Smooth muscle cell (in vitro differentiated cells): ENCODE results near the gene ITIH3. TPM values are rescaled to one million over a fixed set of nuclear protein-coding genes. Genes with fewer than 3 reads are reported as not detected.

Experiments used
- DNase-seq: peaks from one replicate; lab custom pipeline; 2025; ENCODE audit not compliant: unreplicated experiment; lab: John Stamatoyannopoulos, UW
- H2AFZ ChIP-seq: fragments of 200-600 bp; sonication (generic); 2 replicates; pipeline ENCODE4 v1.6.0; 2016; ENCODE audit warnings: antibody characterized with exemption, low read depth, mild to moderate bottlenecking
- H3F3A ChIP-seq: fragments of 200-600 bp; sonication (generic); 2 replicates; pipeline ENCODE4 v1.6.0; 2017; ENCODE audit warnings: antibody characterized with exemption, low read depth
- H3K27ac ChIP-seq: fragments of 200-600 bp; sonication (generic); 2 replicates; pipeline ENCODE4 v1.5.1; 2016; ENCODE audit warnings: low read depth, mild to moderate bottlenecking
- H3K27me3 ChIP-seq: fragments of 200-600 bp; sonication (generic); 2 replicates; pipeline ENCODE4 v1.6.1; 2016; ENCODE audit warnings: low read depth, mild to moderate bottlenecking
- H3K36me3 ChIP-seq: fragments of 200-600 bp; sonication (generic); 2 replicates; pipeline ENCODE4 v1.5.1; 2016; ENCODE audit warnings: low read depth
- H3K4me1 ChIP-seq: fragments of 200-600 bp; sonication (generic); 2 replicates; pipeline ENCODE4 v1.5.1; 2016; ENCODE audit warnings: low read depth
- H3K4me2 ChIP-seq: fragments of 200-600 bp; sonication (generic); 2 replicates; pipeline ENCODE4 v1.6.0; 2016; ENCODE audit warnings: mild to moderate bottlenecking
- H3K4me3 ChIP-seq: fragments of 200-600 bp; sonication (generic); 2 replicates; pipeline ENCODE4 v1.5.1; 2016; ENCODE audit warnings: mild to moderate bottlenecking
- H3K79me2 ChIP-seq: fragments of 200-600 bp; sonication (generic); 2 replicates; pipeline ENCODE4 v1.6.0; 2016; ENCODE audit warnings: low read depth, mild to moderate bottlenecking
- H3K9ac ChIP-seq: fragments of 200-600 bp; sonication (generic); 2 replicates; pipeline ENCODE4 v1.6.0; 2016; ENCODE audit warnings: low read depth
- H3K9me3 ChIP-seq: fragments of 200-600 bp; sonication (generic); replicated peaks from 2 replicates; pipeline ENCODE4 v1.5.1; 2016; ENCODE audit warnings: low read depth
- H4K20me1 ChIP-seq: fragments of 200-600 bp; sonication (generic); 2 replicates; pipeline ENCODE4 v1.6.0; 2016; ENCODE audit warnings: low read depth
- WGBS: methylation state at CpG from one replicate; pipeline ENCODE4 v1.1.7; 2016; ENCODE audit warnings: low lambda C conversion rate; 5-methylcytosine and 5-hydroxymethylcytosine counted together
- polyA plus RNA-seq: library from polyadenylated mRNA; unstranded; fragments of >200 nt; fragmentation: Nextera tagmentation; extraction: Ambion mirVana; gene quantifications from 2 replicates; pipeline ENCODE4 v1.2.1, GENCODE V29; 2016
- total RNA-seq: library from RNA; depleted of rRNA; stranded (reverse); fragments of >200 nt; gene quantifications from 2 replicates; pipeline ENCODE4 v1.2.3, GENCODE V29; 2014
- TF ChIP-seq, protein P1 (sequence below): fragments of 200-600 bp; sonication (generic); IDR thresholded peaks from 2 replicates; pipeline ENCODE4 v1.5.1; 2017; ENCODE audit warnings: borderline replicate concordance, mild to moderate bottlenecking, antibody characterized with exemption; ENCODE audit not compliant: insufficient read depth, poor library complexity, severe bottlenecking

The ITIH3 gene
- total and polyA plus RNA-seq, 2 experiments from 2014 or later: not detected

DNA sequence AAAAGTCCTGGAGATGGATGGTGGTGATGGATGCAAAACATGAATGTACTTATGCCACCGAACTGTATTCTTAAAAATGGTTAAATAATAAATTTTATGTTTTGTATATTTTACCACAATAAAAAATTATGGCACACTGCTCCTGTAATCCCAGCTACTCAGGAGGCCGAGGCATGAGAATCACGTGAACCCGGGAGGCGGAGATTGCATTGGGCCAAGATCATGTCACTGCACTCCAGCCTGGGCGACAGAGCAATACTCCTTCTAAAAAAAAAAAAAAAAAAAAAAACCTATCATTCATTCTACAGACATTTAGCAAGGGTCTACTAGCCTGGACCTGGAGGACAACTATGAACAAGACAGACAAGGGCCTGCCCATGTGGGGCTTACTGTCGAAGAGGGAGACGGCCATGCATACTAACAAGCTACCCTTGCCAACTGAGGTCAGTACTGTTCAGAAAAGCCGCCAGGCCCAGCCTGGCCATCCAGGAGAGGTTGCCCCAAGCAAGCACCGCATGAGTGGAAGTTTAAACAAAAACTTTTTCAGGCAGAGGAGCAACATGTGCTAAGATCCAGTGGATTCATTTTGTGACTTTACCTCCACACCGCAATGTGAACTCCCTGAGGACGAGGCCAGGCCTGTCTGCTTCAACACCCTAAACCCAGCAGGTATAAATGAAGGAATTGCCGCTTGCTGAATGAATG is 21.1 kb upstream of the ITIH3 start:
- Histone ChIP-seq H3K27ac (no peak overlapping the region), H4K20me1 (no peaks in the 10 kb centered on the region), H3K79me2 (peaks cover 21% of the 10 kb centered on the region), H3K27me3 (no peaks in the 10 kb centered on the region), H3K9ac (no peak overlapping the region), H3K36me3 (no peaks in the 10 kb centered on the region), H3F3A (no peaks in the 10 kb centered on the region), H3K4me1 (peaks cover 10% of the 10 kb centered on the region), H3K4me2 (no peak overlapping the region), H2AFZ (no peak overlapping the region), H3K4me3 (no peak overlapping the region), H3K9me3 (no peaks in the 10 kb centered on the region)
- WGBS: 95% methylated on average over 13 of the region's 13 CpGs
- TF ChIP-seq, protein P1, sequence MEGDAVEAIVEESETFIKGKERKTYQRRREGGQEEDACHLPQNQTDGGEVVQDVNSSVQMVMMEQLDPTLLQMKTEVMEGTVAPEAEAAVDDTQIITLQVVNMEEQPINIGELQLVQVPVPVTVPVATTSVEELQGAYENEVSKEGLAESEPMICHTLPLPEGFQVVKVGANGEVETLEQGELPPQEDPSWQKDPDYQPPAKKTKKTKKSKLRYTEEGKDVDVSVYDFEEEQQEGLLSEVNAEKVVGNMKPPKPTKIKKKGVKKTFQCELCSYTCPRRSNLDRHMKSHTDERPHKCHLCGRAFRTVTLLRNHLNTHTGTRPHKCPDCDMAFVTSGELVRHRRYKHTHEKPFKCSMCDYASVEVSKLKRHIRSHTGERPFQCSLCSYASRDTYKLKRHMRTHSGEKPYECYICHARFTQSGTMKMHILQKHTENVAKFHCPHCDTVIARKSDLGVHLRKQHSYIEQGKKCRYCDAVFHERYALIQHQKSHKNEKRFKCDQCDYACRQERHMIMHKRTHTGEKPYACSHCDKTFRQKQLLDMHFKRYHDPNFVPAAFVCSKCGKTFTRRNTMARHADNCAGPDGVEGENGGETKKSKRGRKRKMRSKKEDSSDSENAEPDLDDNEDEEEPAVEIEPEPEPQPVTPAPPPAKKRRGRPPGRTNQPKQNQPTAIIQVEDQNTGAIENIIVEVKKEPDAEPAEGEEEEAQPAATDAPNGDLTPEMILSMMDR: no peak
- DNase-seq: no peak

DNA sequence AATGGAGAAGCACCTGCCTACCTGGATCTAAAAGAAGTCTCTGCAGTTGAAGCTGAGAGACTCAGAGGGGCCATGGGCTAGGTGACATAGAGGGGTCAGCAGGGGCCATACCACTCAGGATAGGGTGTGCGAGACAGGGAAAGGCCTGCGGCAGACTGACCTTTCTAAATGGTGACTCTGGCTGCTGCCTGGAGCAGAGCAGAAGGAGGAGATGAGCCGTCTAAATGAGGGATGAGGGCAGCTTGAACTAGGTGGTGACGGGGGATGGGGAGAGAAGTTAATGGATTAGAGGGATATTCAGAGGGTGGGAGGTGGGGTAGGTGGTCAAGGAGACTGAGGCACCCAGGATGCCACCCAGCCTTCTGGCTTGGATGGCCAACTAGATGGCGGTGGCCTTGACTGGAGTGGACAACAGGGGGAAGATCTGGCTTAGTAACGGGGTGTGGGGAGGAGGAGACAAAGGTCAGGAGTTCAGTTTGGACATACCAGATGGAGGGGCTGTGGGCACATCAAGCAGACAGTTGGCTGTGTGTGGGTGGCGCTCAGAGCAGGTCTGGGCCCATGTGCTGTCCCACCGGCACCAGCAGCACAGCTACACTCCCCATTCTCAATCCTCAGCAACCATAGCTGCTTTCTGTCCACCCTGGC is 20.4 kb upstream of the ITIH3 start:
- 95% methylated on average over 8 of the region's 8 CpGs for WGBS
- Histone ChIP-seq H2AFZ (no peak overlapping the region), H3K9ac (no peak overlapping the region)

DNA sequence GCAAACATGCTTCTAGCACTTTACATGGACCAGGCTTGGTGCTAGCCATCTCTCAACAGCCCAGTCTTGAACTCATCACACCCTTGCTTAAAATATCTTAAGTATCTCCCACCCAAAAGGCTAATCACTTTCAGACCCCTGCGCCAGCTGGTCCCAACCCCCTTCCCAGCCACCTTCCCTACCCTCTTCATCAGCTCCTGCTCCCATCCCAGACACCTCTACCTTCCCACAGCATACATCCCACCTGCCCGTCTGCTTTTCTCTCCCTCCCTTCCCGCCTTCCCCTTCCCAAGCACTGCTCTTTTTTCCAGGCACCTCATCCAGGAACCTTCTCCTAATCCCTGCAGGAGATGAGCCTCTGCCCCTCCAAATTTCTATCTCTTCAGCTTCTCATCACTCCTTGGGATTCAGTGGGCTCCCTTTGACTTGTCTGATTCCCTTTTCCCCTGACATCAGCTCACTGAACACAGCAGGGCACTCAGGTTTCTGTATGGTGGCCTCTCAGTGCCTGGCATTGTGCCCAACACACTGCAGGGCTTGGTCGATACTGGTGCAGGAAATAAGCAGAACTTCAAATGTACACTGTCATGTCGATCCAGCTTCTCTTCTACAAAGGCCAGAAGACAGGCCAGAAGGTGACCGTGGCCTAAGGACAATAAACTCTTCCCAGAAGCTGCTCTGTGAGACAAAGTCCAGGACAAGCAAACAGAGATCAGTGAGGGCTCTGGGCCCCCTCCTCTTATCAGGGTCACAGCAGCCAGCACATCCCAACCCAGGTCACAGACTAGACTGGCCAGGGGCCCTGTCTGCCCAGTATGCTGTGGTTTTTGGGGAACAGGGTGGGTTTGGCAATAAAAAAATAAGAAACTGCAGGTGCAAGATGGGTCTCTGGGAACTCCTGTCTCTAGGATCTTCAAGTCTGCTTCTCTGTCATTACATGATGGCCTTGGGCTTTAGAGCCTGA is 19.4 kb upstream of the ITIH3 start:
- Histone ChIP-seq H3K4me1 (no peaks in the 10 kb centered on the region), H3K27me3 (no peaks in the 10 kb centered on the region), H3F3A (no peaks in the 10 kb centered on the region), H3K9me3 (no peaks in the 10 kb centered on the region), H3K36me3 (no peaks in the 10 kb centered on the region), H4K20me1 (no peaks in the 10 kb centered on the region), H3K79me2 (peaks cover 5% of the 10 kb centered on the region), H3K4me3 (no peak overlapping the region), H3K27ac (no peak overlapping the region), H2AFZ (no peak overlapping the region), H3K9ac (no peak overlapping the region), H3K4me2 (no peak overlapping the region)
- no peak for DNase-seq
- TF ChIP-seq, protein P1: no peak
- 81% methylated on average over 6 of the region's 6 CpGs for WGBS

More for the DNA sequence above, 20.4 kb upstream of the ITIH3 start:
- peaks cover 15% of the 10 kb centered on the region for H3K79me2 ChIP-seq
- H3K4me1 ChIP-seq: peaks cover 9% of the 10 kb centered on the region
- no peaks in the 10 kb centered on the region for H4K20me1 ChIP-seq
- no peak overlapping the region for H3K4me3 ChIP-seq
- no peaks in the 10 kb centered on the region for H3K36me3 ChIP-seq
- no peaks in the 10 kb centered on the region for H3K27me3 ChIP-seq
- no peak overlapping the region for H3K27ac ChIP-seq
- TF ChIP-seq, protein P1: no peak
- H3K9me3 ChIP-seq: no peaks in the 10 kb centered on the region
- no peak for DNase-seq
- H3F3A ChIP-seq: no peaks in the 10 kb centered on the region
- H3K4me2 ChIP-seq: no peak overlapping the region
